Peyer's patch (tissue), 4 donors: Measurements from ENCODE around the gene PLXNA2. TPM values are rescaled to one million over a fixed set of nuclear protein-coding genes. Genes with fewer than 3 reads are reported as not detected.
A peak's percentile ranks its signal among the peaks of the same experiment; 100 is the strongest.

Source experiments
- DNase-seq, 3 donors: peaks; one replicate each; pipeline ENCODE4 v3.0.0-alpha.2; 2017 to 2019
- H3K27ac ChIP-seq, 4 donors: fragments of 200-600 bp; sonication (generic); one replicate each; pipeline ENCODE4 v1.5.1; 2016 to 2019
- H3K27me3 ChIP-seq, 2 donors: fragments of 200-600 bp; sonication (generic); one replicate each; pipeline ENCODE4 v1.5.1; 2019
- H3K36me3 ChIP-seq, 3 donors: fragments of 200-600 bp; sonication (generic); one replicate each; pipeline ENCODE4 v1.5.1; 2016 to 2019
- H3K4me1 ChIP-seq, 4 donors: fragments of 200-600 bp; sonication (generic); one replicate each; pipeline ENCODE4 v1.5.1; 2016 to 2019
- H3K4me3 ChIP-seq, 4 donors: fragments of 200-600 bp; sonication (generic); 1 replicate in 3 of 4; 2 replicates in 1 of 4; pipeline ENCODE4 v1.5.1; 2016 to 2019; ENCODE audit warnings: mild to moderate bottlenecking in 1 of 4
- H3K9me3 ChIP-seq, 4 donors: fragments of 200-600 bp; sonication (generic); one replicate each; pipeline ENCODE4 v1.5.1; 2016 to 2019; ENCODE audit warnings: mild to moderate bottlenecking in 1 of 4
- CTCF ChIP-seq, 6 experiments: fragments of 450-650 bp in 4 of 6; fragments of 200-600 bp in 2 of 6; sonication (generic) in 1 of 6; IDR thresholded peaks; one replicate each; pipeline ENCODE4 v1.5.1; 2017 to 2019; ENCODE audit warnings: antibody characterized with exemption in 6 of 6, mild to moderate bottlenecking in 3 of 6, moderate library complexity in 1 of 6
- POLR2A ChIP-seq, 2 donors: fragments of 450-650 bp; IDR thresholded peaks; one replicate each; pipeline ENCODE4 v1.5.1; 2017; ENCODE audit warnings: antibody characterized with exemption in 2 of 2, mild to moderate bottlenecking in 2 of 2, moderate library complexity in 2 of 2
- total RNA-seq, 4 donors: library from RNA; depleted of rRNA; stranded (reverse); fragments of >200 nt; gene quantifications; one replicate each; pipeline ENCODE4 v1.1.0, GENCODE V29; 2016

PLXNA2 gene
- total RNA-seq, 4 donors from 2014 or later, result 51.5 to 70.2 (median 62.5) TPM

GRCh38 chr1:208098773-208099172 is 145.4 kb downstream of the PLXNA2 start:
- no peak overlapping the region for H3K27ac ChIP-seq
- no peaks in the 10 kb centered on the region for H3K9me3 ChIP-seq
- no peak for TF ChIP-seq CTCF (IDR thresholded peaks at IDR 0.05)
- no peaks in the 10 kb centered on the region for H3K27me3 ChIP-seq
- no peak for DNase-seq
- H3K4me1 ChIP-seq, result peaks cover 0 to 29% (median 4%) of the 10 kb centered on the region in 4 donors
- peaks cover 0 to 44% (median 0%) of the 10 kb centered on the region in 3 donors for H3K36me3 ChIP-seq
- H3K4me3 ChIP-seq, result no peak overlapping the region

- no peak overlapping the region for H3K4me3 ChIP-seq
- no peaks in the 10 kb centered on the region for H3K9me3 ChIP-seq
- DNase-seq, result peak; percentile 64 to 84 (median 76)
- TF ChIP-seq CTCF (IDR thresholded peaks at IDR 0.05) (peak; percentile 28 to 71 (median 62)), POLR2A (IDR thresholded peaks at IDR 0.05) (no peak)
- H3K27me3 ChIP-seq, result no peaks in the 10 kb centered on the region
- peaks cover 0 to 82% (median 0%) of the 10 kb centered on the region in 3 donors for H3K36me3 ChIP-seq
- no peak overlapping the region for H3K27ac ChIP-seq
- no peaks in the 10 kb centered on the region for H3K4me1 ChIP-seq
These were observed 150.1 kb downstream of the PLXNA2 start for GRCh38 chr1:208093754-208094719.

- no peaks in the 10 kb centered on the region for H3K9me3 ChIP-seq
- no peak overlapping the region for H3K27ac ChIP-seq
- no peak overlapping the region for H3K4me3 ChIP-seq
- no peaks in the 10 kb centered on the region for H3K4me1 ChIP-seq
- no peak for DNase-seq
- H3K27me3 ChIP-seq, result no peaks in the 10 kb centered on the region
- TF ChIP-seq CTCF (IDR thresholded peaks at IDR 0.05) (no peak), POLR2A (IDR thresholded peaks at IDR 0.05) (no peak)
- H3K36me3 ChIP-seq, result peaks cover 0 to 84% (median 0%) of the 10 kb centered on the region in 3 donors
These were observed 151.1 kb downstream of the PLXNA2 start for GRCh38 chr1:208093046-208093445.

- Histone ChIP-seq H3K27me3 (no peaks in the 10 kb centered on the region), H3K4me1 (peaks cover 0 to 10% (median 0%) of the 10 kb centered on the region in 4 donors), H3K9me3 (no peaks in the 10 kb centered on the region), H3K36me3 (peaks cover 0 to 65% (median 0%) of the 10 kb centered on the region in 3 donors), H3K27ac (peak overlapping the region in 1 of 4 donors; percentile 10), H3K4me3 (no peak overlapping the region)
- no peak for DNase-seq
- TF ChIP-seq CTCF (IDR thresholded peaks at IDR 0.05), result no peak
- no peak for TF ChIP-seq POLR2A (IDR thresholded peaks at IDR 0.05)
These were observed 153.5 kb downstream of the PLXNA2 start for GRCh38 chr1:208090388-208091301.

- H3K9me3 ChIP-seq, result no peaks in the 10 kb centered on the region
- H3K27me3 ChIP-seq, result no peaks in the 10 kb centered on the region
- H3K27ac ChIP-seq, result peak overlapping the region in 1 of 4 donors; percentile 10
- no peak overlapping the region for H3K4me3 ChIP-seq
- H3K36me3 ChIP-seq, result peaks cover 0 to 58% (median 0%) of the 10 kb centered on the region in 3 donors
- H3K4me1 ChIP-seq, result peaks cover 0 to 10% (median 0%) of the 10 kb centered on the region in 4 donors
- DNase-seq, result no peak
- no peak for TF ChIP-seq POLR2A (IDR thresholded peaks at IDR 0.05)
These were observed 154.3 kb downstream of the PLXNA2 start for GRCh38 chr1:208089761-208090370.
